DMS 273 treated with DMSO at 0.1 percent for 48 hours (cell line): ENCODE measurements around the gene RASGRP1.

Source experiments
- DNase-seq: peaks from one replicate; lab custom pipeline; 2025; lab: John Stamatoyannopoulos, UW

The RASGRP1 gene

DNA sequence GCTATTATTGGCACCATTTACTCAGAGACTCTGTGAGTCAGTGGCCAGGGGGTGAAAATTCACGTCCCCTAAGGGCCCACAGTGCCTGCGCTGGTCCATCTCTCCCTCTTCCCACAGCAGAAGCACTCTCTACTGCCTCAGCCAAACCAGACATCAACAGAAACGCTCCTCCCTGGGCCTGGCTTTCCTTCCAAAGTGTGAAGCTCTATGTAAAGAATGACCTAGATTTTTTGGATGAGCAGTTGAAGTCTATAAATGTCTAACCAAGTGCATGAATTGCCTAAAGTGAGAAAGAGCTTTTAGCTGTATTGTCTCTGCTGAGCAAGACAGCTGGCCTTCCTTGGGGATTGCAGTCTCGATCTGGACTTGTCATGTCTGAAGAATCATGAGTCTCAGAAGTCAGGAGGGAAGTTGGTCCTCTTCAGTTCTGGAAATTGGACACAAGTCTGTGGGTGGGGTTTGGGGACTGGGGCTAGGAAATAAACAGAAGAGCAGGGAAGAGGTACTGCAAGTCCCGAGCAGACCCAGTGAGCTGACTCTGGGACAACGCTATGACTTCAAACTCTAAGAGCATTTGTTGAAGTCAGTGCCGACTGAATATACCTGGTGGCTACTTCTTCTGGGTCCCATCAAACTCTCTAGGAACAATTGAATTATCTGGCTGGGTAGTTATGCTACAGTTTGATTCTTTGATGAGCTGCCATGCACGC, 29.0 kb downstream of the RASGRP1 start:
- DNase-seq, result no peak

DNA sequence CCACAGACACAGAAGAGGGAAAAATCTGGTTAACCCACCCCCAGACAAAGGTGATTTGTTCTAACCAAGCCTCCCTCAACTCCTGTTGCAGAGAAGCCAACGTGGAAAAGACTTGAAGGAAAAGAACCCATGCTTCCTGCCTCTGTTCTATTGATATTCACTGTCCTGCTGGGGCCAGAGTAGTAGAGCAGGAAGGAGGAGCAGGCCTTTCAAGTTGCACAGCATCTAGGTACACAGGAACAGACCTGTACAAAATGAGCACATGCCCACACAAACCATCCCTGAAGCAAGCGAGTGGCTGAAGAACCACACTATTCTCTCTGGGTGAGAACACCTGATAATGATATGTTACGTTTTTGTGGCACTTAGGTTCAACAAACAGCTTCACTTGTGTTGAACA, 29.9 kb downstream of the RASGRP1 start:
- DNase-seq, result no peak

DNA sequence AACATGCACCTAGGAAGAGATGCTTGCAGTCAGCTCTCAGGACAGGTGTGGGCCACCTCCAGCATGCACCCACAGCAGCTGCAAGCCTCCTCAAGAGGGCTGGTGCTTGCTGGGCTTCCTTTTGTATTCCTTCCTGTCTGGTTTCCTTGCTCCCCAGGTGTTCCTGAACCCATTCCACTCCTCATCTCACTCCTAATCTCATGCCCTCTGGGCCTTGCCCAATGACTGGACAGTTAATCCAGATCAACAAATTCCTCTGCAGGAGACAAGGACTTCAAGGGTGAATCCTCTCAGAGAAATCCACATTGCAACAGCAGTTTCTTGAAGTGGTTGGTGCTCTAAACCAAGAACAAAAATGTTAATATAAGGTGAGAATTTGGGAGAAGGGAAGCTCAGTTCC, 30.7 kb downstream of the RASGRP1 start:
- no peak for DNase-seq

DNA sequence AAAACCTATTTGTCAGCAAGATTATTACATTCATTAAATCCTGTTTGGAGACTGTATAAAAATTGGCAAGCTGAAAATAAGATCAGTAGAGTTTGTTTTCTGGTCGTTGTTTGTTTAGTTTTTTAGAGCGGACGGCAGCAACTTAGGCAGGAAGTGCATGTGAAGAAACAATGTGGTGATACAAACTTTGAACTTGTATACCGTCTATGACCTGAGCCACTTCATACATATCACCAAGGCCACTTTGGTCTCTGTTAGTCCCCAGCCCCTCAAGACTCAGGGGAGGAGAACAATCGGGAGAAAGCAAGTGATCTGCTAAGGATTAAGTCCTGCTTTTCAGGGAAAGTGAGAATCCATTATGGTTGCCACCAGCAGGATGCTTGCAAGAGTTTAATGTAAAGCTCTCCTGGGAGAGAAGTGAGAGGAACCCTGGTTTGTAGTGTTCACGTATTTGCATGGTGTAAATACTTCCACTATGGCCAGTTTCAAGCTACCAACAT, 31.1 kb downstream of the RASGRP1 start:
- no peak for DNase-seq

DNA sequence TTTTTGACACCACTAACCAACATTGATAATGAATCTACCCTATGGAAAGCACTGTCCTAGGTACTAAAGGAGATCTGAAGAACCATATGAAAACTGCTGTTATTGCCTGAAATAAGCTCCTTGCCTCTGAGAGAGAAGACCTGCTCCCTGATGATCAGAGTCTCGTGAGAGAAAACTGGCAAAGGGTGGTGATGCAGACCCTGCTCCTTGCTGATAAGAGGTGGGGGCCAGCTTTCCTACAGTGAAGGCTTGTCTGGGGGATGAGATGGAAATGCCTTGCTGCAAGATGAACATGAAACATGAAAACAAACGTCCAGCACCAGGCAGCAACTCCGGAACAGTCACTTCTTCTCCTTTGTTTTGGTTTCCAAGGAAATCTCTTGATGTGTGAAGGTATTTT, 31.9 kb downstream of the RASGRP1 start:
- no peak for DNase-seq

DNA sequence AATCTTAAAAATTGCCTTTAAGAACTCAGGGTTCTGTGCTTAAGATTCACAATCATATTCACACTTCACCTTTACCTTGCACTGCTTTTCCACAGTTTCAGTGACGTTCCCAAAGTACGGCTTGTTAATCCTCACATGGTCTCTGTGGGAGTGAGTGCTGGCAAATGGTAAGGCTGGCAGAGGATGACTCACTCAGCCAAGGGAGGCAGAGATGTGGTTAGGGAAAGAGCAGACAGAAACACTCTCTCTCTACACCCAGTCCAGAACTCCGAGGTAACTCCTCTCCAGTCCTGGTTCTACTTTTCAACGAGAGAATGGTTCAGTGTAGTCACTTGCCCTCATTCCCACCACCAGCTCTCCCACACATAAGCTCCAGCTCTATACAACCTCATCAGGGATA, 33.1 kb downstream of the RASGRP1 start:
- DNase-seq, result no peak

DNA sequence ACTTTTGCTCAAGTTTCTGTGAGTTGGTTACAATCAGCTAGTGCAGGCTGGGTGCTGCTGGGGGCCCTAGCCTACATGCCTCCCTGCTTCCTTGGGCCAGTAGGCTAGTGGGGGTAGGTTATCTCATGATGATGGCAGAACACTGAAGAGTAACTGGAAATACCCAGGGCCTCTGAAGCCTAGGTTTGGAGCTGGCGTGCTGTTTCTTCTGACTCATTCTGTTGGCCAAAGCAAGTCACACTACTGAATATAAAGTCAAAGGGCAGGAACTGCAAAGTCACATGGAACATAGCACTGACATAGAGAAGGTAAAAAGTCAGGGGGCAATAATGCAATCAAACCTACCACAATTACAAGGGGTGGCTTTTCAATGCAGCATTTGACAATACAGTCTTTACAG, 34.5 kb downstream of the RASGRP1 start:
- no peak for DNase-seq

DNA sequence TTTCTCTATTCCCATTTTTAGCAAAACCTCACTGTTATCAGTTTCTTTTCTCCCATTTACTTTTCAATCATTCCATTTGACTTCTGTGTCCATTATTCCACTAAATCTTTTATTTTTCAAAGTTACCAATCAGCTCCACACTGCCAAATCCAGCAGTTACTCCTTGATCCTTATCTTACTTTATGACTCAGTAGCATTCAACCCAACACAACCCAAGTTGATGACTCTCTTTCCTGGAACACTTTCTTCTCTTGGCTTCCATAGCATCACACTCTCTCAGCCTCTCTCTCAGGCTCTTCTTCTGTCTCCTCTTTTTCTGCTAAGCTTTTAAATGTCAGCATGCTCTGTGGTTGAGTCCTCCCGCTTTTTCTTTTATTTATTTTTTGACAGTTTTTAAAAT, 36.3 kb downstream of the RASGRP1 start:
- DNase-seq, result no peak

DNA sequence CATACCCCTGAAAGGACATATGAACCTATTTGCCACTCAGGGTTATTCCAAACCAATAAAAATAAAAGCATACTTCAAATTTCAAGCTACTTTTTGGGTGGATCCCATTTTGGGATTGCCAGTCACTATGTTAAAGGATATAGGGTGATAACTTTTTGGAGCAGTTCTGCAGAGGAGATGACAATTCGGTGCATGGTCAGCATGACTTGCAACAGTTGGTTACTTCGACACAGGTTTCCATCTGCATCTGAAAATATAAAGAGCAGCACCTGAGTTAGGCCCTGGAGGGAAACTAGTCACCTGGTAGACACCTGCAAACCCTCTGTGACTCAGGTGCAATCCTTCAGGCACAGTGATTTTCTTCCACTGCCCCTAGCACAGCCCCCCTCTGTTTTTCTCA, 38.5 kb downstream of the RASGRP1 start:
- no peak for DNase-seq

DNA sequence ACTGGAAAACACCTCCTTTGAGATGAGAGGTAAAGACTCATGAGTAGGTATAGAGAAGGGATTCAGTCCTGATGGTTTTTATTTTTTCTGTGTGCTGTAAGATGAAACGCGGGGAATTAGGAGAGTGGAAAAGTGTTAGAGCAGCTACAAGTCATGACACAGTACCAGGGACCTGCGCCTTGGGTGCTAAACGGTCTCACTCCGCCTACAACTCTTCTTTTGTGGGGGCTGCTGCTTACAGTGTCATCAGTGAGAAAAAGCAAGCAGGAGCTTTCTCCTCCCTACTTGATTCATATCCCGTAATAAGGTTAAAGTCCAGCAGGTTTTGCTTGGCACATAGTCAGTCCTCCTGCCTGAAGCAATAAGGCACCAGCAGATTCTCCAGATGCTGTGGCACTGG, 39.1 kb downstream of the RASGRP1 start:
- DNase-seq, result no peak

DNA sequence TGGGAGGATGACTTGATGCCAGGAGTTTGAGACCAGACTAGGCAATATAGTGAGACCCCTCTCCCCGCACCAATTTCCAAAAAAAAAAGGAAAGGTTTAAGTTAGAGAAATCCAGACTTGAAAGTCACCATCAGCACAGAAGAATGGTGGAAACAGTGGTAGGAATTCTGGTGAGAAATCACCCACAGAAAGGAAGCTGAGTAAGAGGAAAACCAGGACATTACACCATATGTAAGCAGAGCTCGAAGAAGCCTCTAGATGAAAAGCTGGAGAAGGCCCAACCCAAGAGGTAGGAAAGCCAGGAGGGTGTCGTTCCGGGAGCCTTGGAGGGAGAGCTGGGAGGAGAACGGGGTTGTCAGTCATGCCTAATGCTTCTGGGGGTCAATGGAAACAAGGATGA, 40.5 kb downstream of the RASGRP1 start:
- no peak for DNase-seq

DNA sequence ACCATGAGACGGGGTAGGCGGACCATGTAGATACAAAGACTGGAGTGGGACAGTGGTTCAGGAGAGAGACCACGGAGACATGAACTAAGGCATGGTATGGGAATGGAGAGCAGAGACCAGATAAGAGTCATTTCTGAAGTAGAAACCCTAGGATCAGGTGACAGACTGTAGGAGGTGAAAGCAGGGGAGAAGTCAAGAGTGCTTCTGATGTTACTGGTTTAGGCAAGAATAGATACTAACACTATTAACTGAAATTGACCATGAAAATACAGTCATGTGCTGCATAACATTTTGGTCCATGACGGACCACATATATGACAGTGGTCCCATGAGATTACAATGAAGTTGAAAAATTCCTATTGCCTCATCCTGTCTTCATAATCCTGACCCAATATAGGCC, 41.7 kb downstream of the RASGRP1 start:
- no peak for DNase-seq

DNA sequence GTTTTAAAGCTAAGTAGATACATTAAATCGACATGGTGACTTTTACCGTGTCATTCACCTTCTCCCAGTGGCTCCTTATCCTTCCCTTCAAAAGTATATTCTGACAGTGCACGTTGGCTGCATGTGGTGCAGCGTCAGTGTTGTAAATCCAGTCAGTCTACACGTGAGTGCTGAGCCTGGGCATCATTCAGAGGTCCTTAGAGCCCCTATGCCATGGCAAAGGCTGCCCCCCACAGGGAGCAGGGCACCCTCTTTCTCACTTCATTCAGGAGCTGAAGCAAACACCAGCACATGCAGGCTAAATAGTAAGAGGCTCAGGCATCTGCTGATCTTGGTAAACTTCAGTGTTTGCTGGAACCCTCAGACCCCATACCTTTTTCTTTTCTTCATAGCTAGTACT, 43.3 kb downstream of the RASGRP1 start:
- no peak for DNase-seq

DNA sequence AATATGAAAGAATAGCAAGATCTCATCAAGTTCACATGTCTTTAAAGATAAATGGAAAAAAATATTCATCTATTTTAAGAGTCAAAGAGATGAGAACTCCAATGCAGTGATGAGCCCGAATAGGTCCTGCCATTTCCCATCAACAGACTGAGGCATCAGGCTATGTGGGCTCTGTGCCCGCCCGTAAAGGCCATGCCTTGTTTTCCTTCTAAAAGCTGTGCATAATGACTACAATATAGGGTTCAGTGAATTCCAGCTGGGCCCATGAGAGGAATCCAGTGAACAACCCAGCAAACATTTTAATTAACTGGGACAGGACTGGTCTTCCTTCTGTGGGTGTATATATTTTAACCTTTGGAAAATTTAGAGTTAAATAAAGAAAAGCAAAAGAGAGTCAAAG, 44.6 kb downstream of the RASGRP1 start:
- DNase-seq, result no peak

DNA sequence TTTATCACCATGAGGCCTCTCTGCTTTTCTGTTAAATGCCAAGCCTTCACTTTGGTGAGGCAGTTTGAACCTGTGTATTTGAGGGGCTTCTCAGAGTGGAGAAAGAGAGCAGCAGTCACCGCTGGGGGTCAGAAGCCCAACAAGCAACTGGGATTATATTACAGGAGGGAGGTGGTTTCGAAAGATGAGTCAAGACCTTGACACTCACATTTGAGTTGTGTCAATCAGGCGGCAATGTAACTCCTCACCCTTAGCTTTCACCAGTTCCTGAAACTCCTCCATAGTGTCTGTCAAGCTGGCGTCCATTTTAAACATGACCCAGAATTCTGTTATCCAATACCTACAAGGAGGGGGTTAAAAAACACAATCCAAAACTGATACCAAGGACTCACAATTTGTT, 46.5 kb downstream of the RASGRP1 start:
- DNase-seq, result no peak

DNA sequence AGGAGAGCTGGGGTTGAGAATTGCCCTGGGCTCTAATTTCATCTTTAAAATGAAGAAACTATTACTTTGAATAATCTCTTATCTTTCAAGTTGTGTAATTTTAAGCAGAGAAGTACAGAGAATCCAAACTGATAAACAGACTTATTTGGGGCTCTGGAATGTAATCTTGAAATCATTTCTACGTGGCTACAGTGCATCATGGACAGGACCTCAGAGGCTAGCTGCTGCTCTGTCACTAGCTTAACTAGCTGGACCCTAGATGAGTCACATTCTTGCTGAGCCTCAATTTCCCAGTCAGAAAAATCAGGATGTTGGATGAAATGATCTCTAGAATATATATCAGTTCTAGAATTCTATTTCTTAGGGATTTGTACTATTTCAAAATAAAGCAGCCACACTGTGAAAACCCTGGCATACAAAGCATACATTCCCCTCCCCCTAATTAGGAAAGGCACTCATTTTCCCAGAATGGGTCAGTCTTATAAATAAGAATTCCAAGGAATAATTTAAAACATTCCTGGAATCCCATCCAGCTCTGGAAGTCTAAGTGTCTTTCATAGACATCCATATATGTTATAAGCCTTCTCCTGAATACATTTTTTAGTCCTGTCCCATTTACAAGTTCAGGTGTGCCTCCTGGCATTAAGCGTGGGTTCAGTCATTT, 47.2 kb downstream of the RASGRP1 start:
- no peak for DNase-seq

DNA sequence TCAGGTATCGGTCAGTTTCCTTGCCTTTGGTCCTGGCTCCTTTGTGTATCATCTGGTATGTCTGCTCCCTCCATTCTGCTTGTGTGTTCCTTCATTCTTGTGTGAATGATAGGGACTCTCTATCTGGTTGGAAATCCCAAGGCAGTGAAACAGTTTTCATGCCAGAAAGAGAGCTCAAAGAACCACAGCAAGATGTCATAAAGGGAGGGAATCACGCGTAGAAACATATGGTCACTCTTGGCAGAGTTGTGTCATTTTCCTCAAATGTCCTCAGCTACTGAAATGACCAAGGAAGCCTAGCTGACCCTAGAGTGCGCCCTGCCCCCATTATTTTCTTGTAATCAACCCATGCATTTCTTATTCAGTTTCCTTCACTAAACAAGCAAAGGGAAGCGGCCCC, 48.0 kb downstream of the RASGRP1 start:
- DNase-seq, result no peak

DNA sequence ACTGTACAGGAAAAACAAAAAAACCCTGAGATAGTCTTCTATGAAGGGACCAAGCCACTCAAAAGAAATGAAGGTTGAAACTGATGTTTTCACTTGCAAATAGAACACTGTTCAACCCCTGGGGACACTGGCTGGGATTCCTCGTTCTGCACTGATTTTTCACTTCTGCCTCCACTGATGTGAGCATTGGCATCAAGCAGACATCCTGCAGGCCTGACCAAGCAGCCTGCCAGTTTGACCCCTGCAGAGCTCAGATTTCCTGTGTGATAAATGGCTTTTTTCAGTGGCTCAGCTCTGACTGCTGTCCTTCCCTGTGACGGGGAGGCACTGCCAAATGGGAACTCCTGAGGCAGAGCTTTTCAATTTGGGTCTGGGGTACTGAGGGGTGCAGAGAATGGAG, 50.0 kb downstream of the RASGRP1 start:
- no peak for DNase-seq

DNA sequence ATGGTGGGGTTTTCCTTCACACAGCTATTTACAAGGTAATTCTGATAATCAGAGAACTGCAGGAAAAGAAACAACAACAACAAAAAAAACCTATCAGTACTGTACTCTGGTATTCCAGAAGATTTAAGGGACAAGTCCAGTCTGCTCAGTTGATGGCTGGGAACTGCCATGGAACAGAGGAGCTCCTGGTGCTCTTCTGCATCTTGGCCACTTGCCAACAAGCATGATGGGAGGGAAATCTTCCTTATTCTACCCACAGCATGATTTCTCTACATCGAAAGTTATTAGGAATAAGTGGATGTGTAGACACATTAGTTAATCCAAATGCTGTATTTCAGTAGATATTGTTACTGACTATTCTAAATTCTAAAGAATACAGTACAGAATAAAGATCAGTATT, 51.7 kb downstream of the RASGRP1 start:
- DNase-seq, result no peak

DNA sequence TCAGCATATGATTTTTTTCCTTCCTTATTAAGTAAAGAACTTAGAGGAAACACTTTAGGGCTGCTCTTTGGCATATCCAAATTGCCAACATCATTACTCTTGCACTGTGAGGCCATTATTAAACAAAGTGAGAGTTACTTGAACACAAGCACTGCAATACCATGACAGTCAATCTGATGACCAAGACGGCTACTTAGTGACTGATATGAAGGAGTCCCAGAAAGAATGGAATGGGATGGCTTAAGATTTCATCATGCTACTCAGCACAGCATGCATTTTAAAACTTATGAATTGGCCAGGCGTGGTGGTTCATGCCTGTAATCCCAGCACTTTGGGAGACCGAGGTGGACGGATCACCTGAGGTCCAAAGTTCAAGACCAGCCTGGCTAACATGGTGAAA, 55.5 kb downstream of the RASGRP1 start:
- DNase-seq, result no peak

DNA sequence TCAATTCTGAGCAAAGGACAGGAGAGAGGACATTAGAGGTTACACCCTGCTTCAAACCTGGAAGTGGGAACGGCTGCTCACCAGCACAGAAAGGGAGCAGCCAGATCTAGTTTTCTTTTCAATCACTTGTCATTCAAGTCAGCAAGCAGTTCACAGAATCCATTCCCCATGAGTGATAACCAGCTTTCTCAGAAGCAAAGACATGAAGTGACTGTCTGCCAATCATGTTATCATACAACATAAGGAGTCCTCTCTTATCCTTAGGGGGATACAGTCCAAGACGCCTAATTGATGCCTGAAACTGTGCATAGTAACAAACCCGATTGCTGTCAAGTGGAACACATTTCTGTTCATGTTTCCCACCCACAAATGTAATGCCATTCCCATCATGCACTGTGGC, 56.0 kb downstream of the RASGRP1 start:
- DNase-seq, result no peak

DNA sequence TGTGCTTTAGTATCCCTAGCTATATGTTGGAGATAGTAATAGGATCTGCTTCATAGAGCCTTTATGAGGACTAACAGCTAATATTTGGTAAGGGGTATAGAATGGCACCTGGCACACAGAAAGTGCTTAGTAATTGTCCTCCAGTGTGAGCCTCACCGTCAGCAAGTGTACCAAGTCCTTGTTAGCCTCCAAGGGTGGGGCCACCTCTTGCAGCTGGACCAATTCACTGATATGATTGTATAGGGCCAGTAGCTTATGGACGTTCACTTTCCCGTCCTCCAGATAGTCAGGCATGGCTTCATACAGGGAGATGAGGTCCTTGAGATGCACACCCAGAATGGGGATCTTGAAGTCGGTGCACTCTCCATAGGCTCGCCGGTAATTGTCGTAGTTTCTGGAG, 57.0 kb downstream of the RASGRP1 start:
- DNase-seq, result no peak

DNA sequence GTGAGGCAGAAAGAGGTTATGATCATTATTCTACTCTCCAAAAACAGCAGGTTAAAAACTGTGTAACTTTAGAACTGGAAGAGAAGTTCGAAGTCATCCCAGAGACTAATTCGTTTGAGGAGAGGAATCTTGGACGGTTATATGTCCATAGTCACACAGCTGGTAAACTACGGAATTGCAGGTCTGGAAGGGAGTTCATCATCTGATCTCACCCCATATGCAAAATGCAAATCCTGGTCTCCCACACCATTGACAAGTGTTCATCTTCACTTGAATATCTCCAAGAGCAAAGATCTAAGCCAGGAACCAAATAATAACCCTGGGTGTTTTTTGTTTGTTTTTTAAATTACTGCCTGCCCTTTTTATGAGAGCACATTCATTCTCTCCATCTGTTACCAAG, 57.6 kb downstream of the RASGRP1 start:
- no peak for DNase-seq
